MCF 10A (cell line): ENCODE data around the gene PTPRG. TPM values are rescaled to one million over a fixed set of nuclear protein-coding genes. Genes with fewer than 3 reads are reported as not detected.

ENCODE experiments used
- BruUV-seq: library from RNA; stranded (reverse); fragments of 400-500 nt; replicated peaks from 2 replicates; lab custom pipeline; 2021; lab: Mats Ljungman, UMichigan
- CTCF ChIA-PET: fragments of 300-600 bp; sonication (Branson Sonifier 250); formaldehyde crosslinking; extraction: SDS; loops from one replicate; lab custom pipeline; 2021; ENCODE audit warnings: antibody characterized with exemption, inconsistent platforms; lab: Yijun Ruan, JAX
- POLR2A ChIA-PET: fragments of 300-600, 350-650 bp; sonication (Branson Sonifier 250); formaldehyde crosslinking; extraction: SDS; loops from one replicate; lab custom pipeline; 2020; ENCODE audit warnings: antibody characterized with exemption, inconsistent platforms; lab: Yijun Ruan, JAX
- DNase-seq: peaks from one replicate; pipeline ENCODE4 v3.0.0-alpha.2; 2018; ENCODE audit not compliant: unreplicated experiment
- H3K27ac Mint-ChIP-seq: one replicate; pipeline ENCODE4 v1.8.0; 2022; ENCODE audit warnings: mild to moderate bottlenecking, low read depth, mixed read lengths; ENCODE audit not compliant: unreplicated experiment
- H3K27me3 Mint-ChIP-seq: one replicate; pipeline ENCODE4 v1.8.0; 2022; ENCODE audit warnings: mixed read lengths; ENCODE audit not compliant: insufficient read depth, unreplicated experiment
- H3K36me3 Mint-ChIP-seq: one replicate; pipeline ENCODE4 v1.8.0; 2022; ENCODE audit warnings: mild to moderate bottlenecking, moderate library complexity, mixed read lengths; ENCODE audit not compliant: insufficient read depth, unreplicated experiment
- H3K4me1 Mint-ChIP-seq: one replicate; pipeline ENCODE4 v1.8.0; 2022; ENCODE audit warnings: mixed read lengths; ENCODE audit not compliant: insufficient read depth, unreplicated experiment
- H3K4me3 Mint-ChIP-seq: one replicate; pipeline ENCODE4 v1.8.0; 2022; ENCODE audit warnings: mild to moderate bottlenecking, moderate library complexity, mixed read lengths; ENCODE audit not compliant: unreplicated experiment
- H3K9me3 Mint-ChIP-seq: one replicate; pipeline ENCODE4 v1.8.0; 2022; ENCODE audit warnings: mixed read lengths; ENCODE audit not compliant: unreplicated experiment
- intact Hi-C: fragments of 100-400 bp; cut with micrococcal nuclease; formaldehyde crosslinking; loops from 2 replicates; pipeline ENCODE4 v1.14.1; 2022
- total RNA-seq: library from RNA; stranded (reverse); gene quantifications from 2 replicates; pipeline ENCODE4 v1.2.3, GENCODE V29; 2022
- TF ChIP-seq, protein P1 (sequence below): fragments of 200-600 bp; IDR thresholded peaks from one replicate; pipeline ENCODE4 v1.8.0; 2022; ENCODE audit warnings: antibody characterized with exemption, mild to moderate bottlenecking; ENCODE audit not compliant: unreplicated experiment

Gene PTPRG
- total RNA-seq, 1 experiment from 2014 or later: 54.5 TPM

DNA sequence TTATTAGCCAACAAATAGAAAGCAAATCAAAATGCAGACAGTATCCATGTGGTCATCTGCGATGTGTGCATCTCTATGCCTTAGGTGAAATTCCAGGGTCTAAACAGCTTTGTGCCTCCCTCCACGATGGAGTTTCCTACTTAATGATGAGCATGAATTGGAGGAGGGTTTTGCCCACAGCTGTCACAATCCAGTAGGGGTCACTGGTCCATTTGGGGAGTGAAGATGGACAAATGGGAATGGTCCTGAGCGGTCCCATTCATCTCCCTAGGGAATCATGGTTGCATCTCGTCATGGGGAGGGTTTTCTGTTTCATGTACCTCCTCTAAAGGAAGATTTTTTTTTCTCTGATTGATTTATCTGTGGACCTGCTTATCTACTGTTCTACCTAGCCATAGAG lies 358.0 kb downstream of the PTPRG start:
- H3K4me3 Mint-ChIP-seq: no peak overlapping the region
- no peak overlapping the region for H3K27ac Mint-ChIP-seq
- DNase-seq: no peak
- H3K27me3 Mint-ChIP-seq: no peaks in the 10 kb centered on the region
- TF ChIP-seq, protein P1, sequence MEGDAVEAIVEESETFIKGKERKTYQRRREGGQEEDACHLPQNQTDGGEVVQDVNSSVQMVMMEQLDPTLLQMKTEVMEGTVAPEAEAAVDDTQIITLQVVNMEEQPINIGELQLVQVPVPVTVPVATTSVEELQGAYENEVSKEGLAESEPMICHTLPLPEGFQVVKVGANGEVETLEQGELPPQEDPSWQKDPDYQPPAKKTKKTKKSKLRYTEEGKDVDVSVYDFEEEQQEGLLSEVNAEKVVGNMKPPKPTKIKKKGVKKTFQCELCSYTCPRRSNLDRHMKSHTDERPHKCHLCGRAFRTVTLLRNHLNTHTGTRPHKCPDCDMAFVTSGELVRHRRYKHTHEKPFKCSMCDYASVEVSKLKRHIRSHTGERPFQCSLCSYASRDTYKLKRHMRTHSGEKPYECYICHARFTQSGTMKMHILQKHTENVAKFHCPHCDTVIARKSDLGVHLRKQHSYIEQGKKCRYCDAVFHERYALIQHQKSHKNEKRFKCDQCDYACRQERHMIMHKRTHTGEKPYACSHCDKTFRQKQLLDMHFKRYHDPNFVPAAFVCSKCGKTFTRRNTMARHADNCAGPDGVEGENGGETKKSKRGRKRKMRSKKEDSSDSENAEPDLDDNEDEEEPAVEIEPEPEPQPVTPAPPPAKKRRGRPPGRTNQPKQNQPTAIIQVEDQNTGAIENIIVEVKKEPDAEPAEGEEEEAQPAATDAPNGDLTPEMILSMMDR: no peak
- BruUV-seq: no TSS peak
- intact Hi-C loops: no loop called here
- H3K4me1 Mint-ChIP-seq: peaks cover 20% of the 10 kb centered on the region
- H3K9me3 Mint-ChIP-seq: no peaks in the 10 kb centered on the region
- peaks cover 12% of the 10 kb centered on the region for H3K36me3 Mint-ChIP-seq
- CTCF ChIA-PET: interaction anchor here (0.7 kb wide), 1 partner anchor 597 kb away, joined by 6 read pairs; no protein-coding TSS in a partner anchor
- POLR2A ChIA-PET: interaction anchor here (1.1 kb wide), 1 partner anchor 24 kb away, joined by 4 read pairs; no protein-coding TSS in a partner anchor

DNA sequence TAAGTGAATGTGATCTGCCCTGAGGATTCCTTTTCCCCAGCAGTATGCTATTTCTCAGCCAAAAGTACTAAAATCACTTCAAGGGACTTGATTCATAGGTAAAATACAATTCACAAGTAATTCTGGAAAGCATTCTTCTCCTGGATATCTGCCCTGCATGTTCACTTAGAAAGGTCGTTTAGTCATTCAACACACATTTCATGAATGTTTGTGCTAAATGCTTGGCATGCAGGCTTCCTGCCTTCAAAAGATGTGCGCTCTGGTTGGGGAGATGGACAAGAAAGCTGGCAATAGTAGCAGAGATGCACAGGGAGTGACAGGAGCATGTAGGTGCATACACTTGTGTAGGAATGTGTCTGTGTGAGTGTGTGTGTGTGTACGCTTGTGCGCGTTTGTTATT lies 360.7 kb downstream of the PTPRG start:
- no TSS peak for BruUV-seq
- no peak for DNase-seq
- peaks cover 27% of the 10 kb centered on the region for H3K4me1 Mint-ChIP-seq
- H3K4me3 Mint-ChIP-seq: no peak overlapping the region
- ChIA-PET POLR2A (no interaction called here), CTCF (no interaction called here)
- peaks cover 7% of the 10 kb centered on the region for H3K36me3 Mint-ChIP-seq
- H3K9me3 Mint-ChIP-seq: no peaks in the 10 kb centered on the region
- intact Hi-C loops: no loop called here
- TF ChIP-seq, protein P1: no peak
- H3K27ac Mint-ChIP-seq: no peak overlapping the region
- H3K27me3 Mint-ChIP-seq: no peaks in the 10 kb centered on the region

DNA sequence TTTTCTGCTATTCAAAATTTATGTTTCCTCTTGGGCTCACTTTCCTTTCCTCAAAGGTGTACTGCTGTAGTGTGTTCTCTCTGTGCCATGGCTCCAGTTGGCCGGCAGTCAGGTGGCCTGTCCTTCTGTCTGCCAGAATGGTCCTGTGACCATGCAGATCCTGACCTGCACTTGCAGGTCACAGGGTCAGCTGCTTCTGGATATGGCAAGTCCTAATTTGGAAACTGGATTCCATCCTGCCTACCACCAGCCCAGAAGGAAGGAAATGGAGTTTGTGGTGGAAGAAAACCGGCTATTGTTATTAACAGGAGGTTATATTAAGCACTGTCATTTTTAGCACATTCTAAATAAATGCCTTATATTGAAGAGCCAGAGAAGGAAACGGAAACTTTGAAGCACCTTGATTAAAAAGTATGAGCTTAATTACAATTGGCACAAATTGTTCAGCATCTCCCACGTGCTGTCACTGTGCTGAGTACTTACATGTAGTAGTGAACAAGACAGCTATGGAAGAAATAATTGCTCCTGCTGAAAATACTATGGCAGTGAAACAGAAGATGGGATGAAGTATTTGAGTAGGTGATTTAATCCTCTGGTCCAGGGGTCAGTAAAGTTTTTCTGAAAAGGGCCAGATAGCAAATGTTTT lies 362.8 kb downstream of the PTPRG start:
- H3K9me3 Mint-ChIP-seq: no peaks in the 10 kb centered on the region
- ChIA-PET POLR2A (interaction anchor here (1.0 kb wide), 1 partner anchor 19 kb away, joined by 4 read pairs; no protein-coding TSS in a partner anchor), CTCF (no interaction called here)
- H3K4me3 Mint-ChIP-seq: no peak overlapping the region
- no peak for DNase-seq
- H3K27me3 Mint-ChIP-seq: no peaks in the 10 kb centered on the region
- intact Hi-C loops: no loop called here
- H3K27ac Mint-ChIP-seq: no peak overlapping the region
- H3K36me3 Mint-ChIP-seq: peaks cover 7% of the 10 kb centered on the region
- peaks cover 33% of the 10 kb centered on the region for H3K4me1 Mint-ChIP-seq
- TF ChIP-seq, protein P1: no peak
- no TSS peak for BruUV-seq

DNA sequence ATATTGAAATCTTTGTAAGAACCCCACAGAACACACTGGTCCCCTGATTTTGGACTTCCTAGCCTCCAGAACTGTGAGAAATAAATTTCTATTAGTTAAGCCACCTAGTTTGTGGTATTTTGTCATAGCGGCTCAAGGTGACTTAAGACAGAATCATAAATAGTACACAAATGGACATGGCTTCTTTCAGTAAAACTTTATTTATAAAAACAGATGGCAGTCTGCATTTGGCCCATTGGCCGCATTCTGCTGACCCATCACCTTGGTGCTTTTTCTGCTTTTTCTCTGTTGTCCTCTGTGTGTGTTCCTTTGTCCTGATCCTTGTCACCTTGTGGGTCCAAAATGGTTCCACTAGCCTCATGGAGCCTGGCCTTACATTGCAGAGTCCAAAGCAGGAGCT lies 363.6 kb downstream of the PTPRG start:
- no peaks in the 10 kb centered on the region for H3K27me3 Mint-ChIP-seq
- ChIA-PET CTCF (interaction anchor here (1.0 kb wide), 1 partner anchor 9 kb away, joined by 4 read pairs; no protein-coding TSS in a partner anchor), POLR2A (interaction anchor here (0.7 to 1.0 kb wide), 2 partner anchors 20 to 228 kb away, joined by 3 to 4 read pairs; no protein-coding TSS in a partner anchor)
- TF ChIP-seq, protein P1: no peak
- no peak overlapping the region for H3K4me3 Mint-ChIP-seq
- DNase-seq: no peak
- no peaks in the 10 kb centered on the region for H3K9me3 Mint-ChIP-seq
- no TSS peak for BruUV-seq
- peaks cover 4% of the 10 kb centered on the region for H3K36me3 Mint-ChIP-seq
- no peak overlapping the region for H3K27ac Mint-ChIP-seq
- peaks cover 33% of the 10 kb centered on the region for H3K4me1 Mint-ChIP-seq
- intact Hi-C loops: loop anchor here (5.0 kb wide), 1 partner anchor 363 kb away; the partner anchor contains the start of gene PTPRG
